NCI-H2081 (cell line): ENCODE measurements around the gene DPP3.
"Not testable (repeated sequence)": the region's sequence is repeated elsewhere in the genome, so short reads cannot be mapped to it uniquely, and the experiment has no call there.

Experiments
- DNase-seq, 2 experiments: peaks; one replicate each; lab custom pipeline; 2025; lab: John Stamatoyannopoulos, UW

The DPP3 gene

GRCh38 chr11:66480117-66480938 is at the start of gene DPP3:
Gene DPP3 (plus strand): TSS chr11:66480434. CDS start chr11:66482201, 1,767 bp downstream.
- peak; percentile 97 for DNase-seq

GRCh38 chr11:66431287-66431686 is 48.9 kb upstream of the DPP3 start:
- not testable (repeated sequence) for DNase-seq

- not testable (repeated sequence) for DNase-seq
Measured at GRCh38 chr11:66431871-66432329, 48.3 kb upstream of the DPP3 start.

- no peak for DNase-seq
Measured at GRCh38 chr11:66432597-66432996, 47.6 kb upstream of the DPP3 start.

- DNase-seq = no peak
Measured at GRCh38 chr11:66437979-66438503, 42.2 kb upstream of the DPP3 start.

- DNase-seq = peak; percentile 92 to 97
Measured at GRCh38 chr11:66438504-66439466, 41.4 kb upstream of the DPP3 start, which contains the start of gene MRPL11. Gene MRPL11 (minus strand): TSS chr11:66438848. CDS start chr11:66438754, 94 bp downstream.

GRCh38 chr11:66440101-66440939 is 39.9 kb upstream of the DPP3 start:
- not testable (repeated sequence) for DNase-seq

- DNase-seq = not testable (repeated sequence)
Measured at GRCh38 chr11:66440940-66441282, 39.3 kb upstream of the DPP3 start.

GRCh38 chr11:66443602-66444001 is 36.6 kb upstream of the DPP3 start:
- DNase-seq = no peak

GRCh38 chr11:66447012-66447411 is 33.2 kb upstream of the DPP3 start:
- DNase-seq = no peak

- no peak for DNase-seq
Measured at GRCh38 chr11:66448523-66448922, 31.7 kb upstream of the DPP3 start.

- no peak for DNase-seq
Measured at GRCh38 chr11:66450560-66450959, 29.7 kb upstream of the DPP3 start.

GRCh38 chr11:66451663-66452062 is 28.6 kb upstream of the DPP3 start:
- DNase-seq = no peak

- DNase-seq = no peak
Measured at GRCh38 chr11:66454247-66454646, 26.0 kb upstream of the DPP3 start.

- no peak for DNase-seq
Measured at GRCh38 chr11:66454828-66455227, 25.4 kb upstream of the DPP3 start.

- no peak for DNase-seq
Measured at GRCh38 chr11:66457826-66458225, 22.4 kb upstream of the DPP3 start.

GRCh38 chr11:66459138-66459778 is 21.0 kb upstream of the DPP3 start:
- no peak for DNase-seq

- no peak for DNase-seq
Measured at GRCh38 chr11:66462010-66462409, 18.2 kb upstream of the DPP3 start.

GRCh38 chr11:66462911-66463310 is 17.3 kb upstream of the DPP3 start:
- no peak for DNase-seq

- not testable (repeated sequence) for DNase-seq
Measured at GRCh38 chr11:66464116-66464515, 16.1 kb upstream of the DPP3 start.

- no peak for DNase-seq
Measured at GRCh38 chr11:66464916-66465315, 15.3 kb upstream of the DPP3 start.
